Body of pancreas (tissue), 4 donors: ENCODE measurements around the gene CMSS1.

ENCODE experiments used
- POLR2A ChIP-seq, 3 donors: fragments of 450-650 bp; IDR thresholded peaks; one replicate each; pipeline ENCODE4 v1.6.1; 2016; ENCODE audit warnings: antibody characterized with exemption in 3 of 3, mild to moderate bottlenecking in 2 of 3
- TF ChIP-seq, protein P1 (sequence below), 7 experiments: fragments of 450-650 bp in 4 of 7; fragments of 200-600 bp in 3 of 7; sonication (generic) in 3 of 7; IDR thresholded peaks; one replicate each; pipeline ENCODE4 v1.5.1; 2016 to 2019; ENCODE audit warnings: antibody characterized with exemption in 7 of 7

DNA sequence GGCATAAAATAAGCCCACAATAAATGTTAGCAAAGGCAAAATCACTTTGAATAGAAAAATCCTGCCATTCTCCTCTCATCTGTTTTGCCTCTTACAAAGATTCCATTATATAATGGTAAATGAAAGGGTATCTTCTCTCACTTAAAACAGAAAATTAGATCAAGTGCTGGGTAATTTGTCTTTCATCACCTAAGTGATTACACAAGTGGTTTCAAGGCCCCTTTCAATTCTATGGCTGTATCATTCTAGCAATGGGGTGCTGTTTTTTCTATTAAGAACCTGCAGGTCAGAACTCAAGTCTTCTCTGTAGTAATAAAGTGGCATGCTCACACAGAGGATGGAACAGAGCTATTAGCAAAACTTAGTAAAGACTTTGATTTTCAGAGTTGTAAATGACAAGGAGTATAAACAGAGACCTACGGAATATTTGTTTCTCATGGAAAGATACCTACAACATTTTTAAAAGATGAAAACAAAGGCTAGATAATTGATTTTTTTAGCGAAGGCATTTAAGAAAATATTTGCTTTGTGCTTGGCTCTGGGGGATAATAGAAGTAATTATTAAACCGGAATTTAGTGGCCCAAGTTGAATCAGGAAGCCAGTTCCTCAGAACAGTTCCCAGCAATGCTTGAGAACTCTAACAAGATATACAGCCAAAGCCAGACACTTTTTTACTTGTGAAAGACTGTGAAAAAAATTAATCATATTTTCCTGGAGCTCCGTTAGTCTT, 137.4 kb downstream of the CMSS1 start:
- TF ChIP-seq, protein P1, sequence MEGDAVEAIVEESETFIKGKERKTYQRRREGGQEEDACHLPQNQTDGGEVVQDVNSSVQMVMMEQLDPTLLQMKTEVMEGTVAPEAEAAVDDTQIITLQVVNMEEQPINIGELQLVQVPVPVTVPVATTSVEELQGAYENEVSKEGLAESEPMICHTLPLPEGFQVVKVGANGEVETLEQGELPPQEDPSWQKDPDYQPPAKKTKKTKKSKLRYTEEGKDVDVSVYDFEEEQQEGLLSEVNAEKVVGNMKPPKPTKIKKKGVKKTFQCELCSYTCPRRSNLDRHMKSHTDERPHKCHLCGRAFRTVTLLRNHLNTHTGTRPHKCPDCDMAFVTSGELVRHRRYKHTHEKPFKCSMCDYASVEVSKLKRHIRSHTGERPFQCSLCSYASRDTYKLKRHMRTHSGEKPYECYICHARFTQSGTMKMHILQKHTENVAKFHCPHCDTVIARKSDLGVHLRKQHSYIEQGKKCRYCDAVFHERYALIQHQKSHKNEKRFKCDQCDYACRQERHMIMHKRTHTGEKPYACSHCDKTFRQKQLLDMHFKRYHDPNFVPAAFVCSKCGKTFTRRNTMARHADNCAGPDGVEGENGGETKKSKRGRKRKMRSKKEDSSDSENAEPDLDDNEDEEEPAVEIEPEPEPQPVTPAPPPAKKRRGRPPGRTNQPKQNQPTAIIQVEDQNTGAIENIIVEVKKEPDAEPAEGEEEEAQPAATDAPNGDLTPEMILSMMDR (IDR thresholded peaks at IDR 0.05): no peak
- TF ChIP-seq POLR2A (IDR thresholded peaks at IDR 0.05): no peak
